Liver (tissue), 9 donors: Measurements from ENCODE around the gene CMTM7. TPM values are rescaled to one million over a fixed set of nuclear protein-coding genes. Genes with fewer than 3 reads are reported as not detected.

ENCODE experiments used
- DNase-seq: peaks from one replicate; pipeline ENCODE4 v3.0.0-alpha.2; 2017; ENCODE audit warnings: low spot score
- H3K27ac ChIP-seq, 2 donors: one replicate each; pipeline ENCODE4 v1.7.0; 2013; ENCODE audit warnings: inconsistent platforms in 2 of 2, low read length in 2 of 2, control low read depth in 1 of 2, low read depth in 1 of 2, mild to moderate bottlenecking in 1 of 2
- H3K27me3 ChIP-seq, 4 donors: one replicate each; pipeline versions ENCODE4 v1.6.1 to v1.7.0; 2013; ENCODE audit warnings: low read length in 3 of 4, inconsistent platforms in 1 of 4, mild to moderate bottlenecking in 1 of 4, moderate library complexity in 1 of 4; ENCODE audit not compliant: control insufficient read depth in 4 of 4, insufficient read depth in 4 of 4
- H3K36me3 ChIP-seq, 4 donors: one replicate each; pipeline versions ENCODE4 v1.6.1 to v1.7.0; 2013; ENCODE audit warnings: low read length in 3 of 4, mild to moderate bottlenecking in 3 of 4, low read depth in 1 of 4, moderate library complexity in 1 of 4; ENCODE audit not compliant: control insufficient read depth in 4 of 4, insufficient read depth in 3 of 4
- H3K4me1 ChIP-seq, 4 donors: one replicate each; pipeline versions ENCODE4 v1.6.1 to v1.7.0; 2013; ENCODE audit warnings: low read length in 3 of 4, mild to moderate bottlenecking in 3 of 4, moderate library complexity in 1 of 4; ENCODE audit not compliant: control insufficient read depth in 4 of 4, insufficient read depth in 4 of 4
- H3K4me3 ChIP-seq, 3 donors: one replicate each; pipeline versions ENCODE4 v1.6.1 to v1.7.0; 2013; ENCODE audit warnings: low read length in 3 of 3, control low read depth in 1 of 3, low read depth in 1 of 3, mild to moderate bottlenecking in 1 of 3
- H3K9ac ChIP-seq, 2 donors: one replicate each; pipeline ENCODE4 v1.7.0; 2013; ENCODE audit warnings: low read length in 2 of 2, mild to moderate bottlenecking in 2 of 2, moderate library complexity in 2 of 2, control low read depth in 1 of 2, low read depth in 1 of 2
- H3K9me3 ChIP-seq, 4 donors: one replicate each; pipeline versions ENCODE4 v1.6.1 to v1.7.0; 2013; ENCODE audit warnings: low read length in 3 of 4; ENCODE audit not compliant: control insufficient read depth in 4 of 4
- EGR1 ChIP-seq, 2 donors: IDR thresholded peaks; 2 replicates each; pipeline ENCODE4 v1.6.1; 2016 to 2018; ENCODE audit warnings: antibody characterized with exemption in 2 of 2, low read depth in 2 of 2
- FOXA1 ChIP-seq: IDR thresholded peaks from 2 replicates; pipeline ENCODE4 v1.6.1; 2016; ENCODE audit warnings: antibody characterized with exemption
- GABPA ChIP-seq, 2 donors: IDR thresholded peaks in 1 of 2; conservative IDR thresholded peaks in 1 of 2; 2 replicates each; pipeline ENCODE4 v1.6.1; 2016; ENCODE audit warnings: antibody characterized with exemption in 2 of 2, mild to moderate bottlenecking in 1 of 2, moderate library complexity in 1 of 2
- HNF4A ChIP-seq, 2 donors: conservative IDR thresholded peaks; 2 replicates each; pipeline ENCODE4 v1.6.1; 2016; ENCODE audit warnings: antibody characterized with exemption in 2 of 2, mild to moderate bottlenecking in 2 of 2
- NR2F2 ChIP-seq: IDR thresholded peaks from 2 replicates; pipeline ENCODE4 v1.6.1; 2016; ENCODE audit warnings: antibody characterized with exemption
- RAD21 ChIP-seq, 2 donors: IDR thresholded peaks; 2 replicates each; pipeline ENCODE4 v1.6.1; 2016; ENCODE audit warnings: antibody characterized with exemption in 2 of 2, mild to moderate bottlenecking in 2 of 2
- RXRA ChIP-seq, 2 donors: IDR thresholded peaks; 2 replicates each; pipeline ENCODE4 v1.6.1; 2017 to 2018; ENCODE audit warnings: antibody characterized with exemption in 2 of 2, mild to moderate bottlenecking in 1 of 2
- YY1 ChIP-seq: IDR thresholded peaks from 2 replicates; pipeline ENCODE4 v1.6.1; 2016; ENCODE audit warnings: antibody characterized with exemption, mild to moderate bottlenecking
- WGBS: extraction: QIAGEN DNeasy Blood & Tissue Kit; methylation state at CpG from one replicate; pipeline ENCODE4 v1.1.7; 2013; 5-methylcytosine and 5-hydroxymethylcytosine counted together
- polyA plus RNA-seq, 2 donors: library from polyadenylated mRNA; stranded (reverse) in 1 of 2; unstranded in 1 of 2; fragments of 200-250 nt in 1 of 2; fragments of >200 nt in 1 of 2; fragmentation: Nextera tagmentation in 1 of 2; extraction: Ambion mirVana in 1 of 2; gene quantifications; one replicate each; pipeline versions ENCODE4 v1.2.1 to v1.2.3, GENCODE V29; 2013 to 2015
- total RNA-seq, 2 donors: library from RNA; depleted of rRNA; stranded (reverse); fragments of >200 nt; gene quantifications; one replicate each; pipeline ENCODE4 v1.2.3, GENCODE V29; 2014
- TF ChIP-seq, protein P1 (sequence below): IDR thresholded peaks from 2 replicates; pipeline ENCODE4 v1.6.1; 2016; ENCODE audit warnings: antibody characterized with exemption
- TF ChIP-seq, protein P2 (sequence below): IDR thresholded peaks from 2 replicates; pipeline ENCODE4 v1.6.1; 2016; ENCODE audit warnings: antibody characterized with exemption
- TF ChIP-seq, protein P3 (sequence below): IDR thresholded peaks from 2 replicates; pipeline ENCODE4 v1.6.1; 2016; ENCODE audit warnings: antibody characterized with exemption
- TF ChIP-seq, protein P4 (sequence below): fragments of 150-350 bp; IDR thresholded peaks from 2 replicates; pipeline ENCODE4 v1.5.1; 2017; ENCODE audit warnings: improper control_type of control experiment, low read depth, low read length; ENCODE audit not compliant: missing input control
- donor health status: healthy.
- donor health status: healthy.
- donor health status: healthy.
- donor health status: healthy.
- donor health status: healthy.

Gene CMTM7
- total and polyA plus RNA-seq, 4 donors, result 3.6 to 20.3 (median 4.1) TPM

DNA sequence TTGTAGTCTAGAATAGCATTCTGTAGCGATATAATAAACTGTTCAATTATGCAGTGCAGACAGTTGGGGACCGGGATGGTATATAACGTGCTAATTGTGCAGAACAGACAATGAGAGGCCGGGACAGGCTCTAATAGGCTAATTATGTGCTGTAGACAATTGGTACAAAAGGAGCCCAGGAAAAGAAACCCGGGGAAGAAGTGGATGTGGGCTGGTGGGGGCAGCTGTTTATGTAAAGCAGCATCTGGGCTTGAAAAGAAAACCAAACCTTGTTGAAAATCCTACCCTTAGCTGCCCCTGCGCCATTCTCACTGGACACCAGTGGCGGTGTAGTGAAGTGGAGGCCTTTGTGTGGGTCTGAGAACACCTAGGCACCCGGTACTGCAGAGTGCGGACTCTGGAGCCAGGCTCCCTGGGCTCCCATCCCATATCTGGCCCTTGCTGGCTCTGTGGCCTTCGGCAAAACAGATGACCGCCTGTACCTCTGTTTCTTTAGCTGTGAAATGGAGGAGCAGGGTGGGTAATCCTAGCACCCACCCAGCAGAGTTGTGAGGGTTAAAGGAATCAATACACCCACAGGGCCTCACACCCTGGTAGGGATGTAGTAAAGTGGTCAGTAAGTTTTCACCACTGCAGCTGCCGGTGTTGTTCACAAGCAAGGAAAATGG is 59.5 kb downstream of the CMTM7 start (continued):
- TF ChIP-seq, protein P1, sequence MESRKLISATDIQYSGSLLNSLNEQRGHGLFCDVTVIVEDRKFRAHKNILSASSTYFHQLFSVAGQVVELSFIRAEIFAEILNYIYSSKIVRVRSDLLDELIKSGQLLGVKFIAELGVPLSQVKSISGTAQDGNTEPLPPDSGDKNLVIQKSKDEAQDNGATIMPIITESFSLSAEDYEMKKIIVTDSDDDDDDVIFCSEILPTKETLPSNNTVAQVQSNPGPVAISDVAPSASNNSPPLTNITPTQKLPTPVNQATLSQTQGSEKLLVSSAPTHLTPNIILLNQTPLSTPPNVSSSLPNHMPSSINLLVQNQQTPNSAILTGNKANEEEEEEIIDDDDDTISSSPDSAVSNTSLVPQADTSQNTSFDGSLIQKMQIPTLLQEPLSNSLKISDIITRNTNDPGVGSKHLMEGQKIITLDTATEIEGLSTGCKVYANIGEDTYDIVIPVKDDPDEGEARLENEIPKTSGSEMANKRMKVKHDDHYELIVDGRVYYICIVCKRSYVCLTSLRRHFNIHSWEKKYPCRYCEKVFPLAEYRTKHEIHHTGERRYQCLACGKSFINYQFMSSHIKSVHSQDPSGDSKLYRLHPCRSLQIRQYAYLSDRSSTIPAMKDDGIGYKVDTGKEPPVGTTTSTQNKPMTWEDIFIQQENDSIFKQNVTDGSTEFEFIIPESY, result no peak
- TF ChIP-seq HNF4A (conservative IDR thresholded peaks at IDR 0.05), result no peak
- TF ChIP-seq, protein P2, sequence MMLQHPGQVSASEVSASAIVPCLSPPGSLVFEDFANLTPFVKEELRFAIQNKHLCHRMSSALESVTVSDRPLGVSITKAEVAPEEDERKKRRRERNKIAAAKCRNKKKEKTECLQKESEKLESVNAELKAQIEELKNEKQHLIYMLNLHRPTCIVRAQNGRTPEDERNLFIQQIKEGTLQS, result no peak

DNA sequence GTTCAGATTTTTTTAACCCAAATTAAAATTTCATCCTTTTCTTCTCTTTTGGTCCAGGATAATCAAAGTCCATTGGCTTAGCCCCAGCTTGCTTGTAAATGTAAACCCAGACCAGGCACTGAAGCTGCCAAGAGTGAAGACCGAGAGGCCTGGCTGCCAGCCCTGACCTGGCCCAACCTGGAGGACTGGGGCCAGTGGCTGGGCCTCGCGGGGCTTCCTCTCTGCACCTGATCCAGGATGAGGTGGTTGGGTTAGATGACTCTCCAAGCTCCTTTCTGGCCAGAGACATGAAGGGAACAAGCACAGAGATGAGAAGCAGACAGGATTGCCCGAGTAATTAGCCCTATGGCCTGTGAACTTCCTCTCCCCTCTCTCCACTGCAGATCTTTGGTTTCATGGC is 60.4 kb downstream of the CMTM7 start:
- no peak for DNase-seq
- H3K36me3 ChIP-seq, result no peaks in the 10 kb centered on the region

DNA sequence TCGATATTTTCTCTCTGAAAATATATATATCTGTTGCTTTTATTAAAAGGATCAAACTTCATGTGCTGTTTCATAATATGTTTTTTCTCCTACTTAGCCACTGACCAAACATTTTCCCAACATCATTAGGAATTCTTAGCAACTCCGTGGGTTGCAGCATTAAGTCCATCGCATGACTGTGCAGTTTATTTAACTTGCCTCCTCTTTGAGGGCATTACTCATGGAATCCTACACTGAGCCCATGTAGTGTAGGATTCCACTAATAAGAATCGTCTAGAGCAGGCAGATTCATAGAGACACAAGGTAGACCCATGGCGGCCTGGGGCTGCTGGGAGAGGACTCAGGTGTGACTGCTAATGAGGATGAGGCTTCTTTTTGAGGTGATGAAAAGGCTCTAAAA is 61.7 kb downstream of the CMTM7 start:
- Histone ChIP-seq H3K9me3 (no peaks in the 10 kb centered on the region), H3K36me3 (no peaks in the 10 kb centered on the region), H3K4me1 (peaks cover 0 to 25% (median 19%) of the 10 kb centered on the region in 4 donors), H3K27ac (no peak overlapping the region), H3K9ac (no peak overlapping the region), H3K27me3 (no peaks in the 10 kb centered on the region), H3K4me3 (no peak overlapping the region)
- TF ChIP-seq, protein P3, sequence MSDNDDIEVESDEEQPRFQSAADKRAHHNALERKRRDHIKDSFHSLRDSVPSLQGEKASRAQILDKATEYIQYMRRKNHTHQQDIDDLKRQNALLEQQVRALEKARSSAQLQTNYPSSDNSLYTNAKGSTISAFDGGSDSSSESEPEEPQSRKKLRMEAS, result no peak
- TF ChIP-seq RXRA (IDR thresholded peaks at IDR 0.05), result no peak
- WGBS, result 85% methylated on average over 5 of the region's 5 CpGs
- DNase-seq, result no peak

More for the DNA sequence above, 60.4 kb downstream of the CMTM7 start:
- Histone ChIP-seq H3K4me1 (peaks cover 0 to 25% (median 19%) of the 10 kb centered on the region in 4 donors), H3K27me3 (no peaks in the 10 kb centered on the region), H3K4me3 (no peak overlapping the region), H3K9ac (no peak overlapping the region), H3K27ac (no peak overlapping the region), H3K9me3 (no peaks in the 10 kb centered on the region)
- WGBS, result 47% methylated on average over 4 of the region's 4 CpGs
- TF ChIP-seq YY1 (no peak), FOXA1 (peak; percentile 23), NR2F2 (no peak), RXRA (IDR thresholded peaks at IDR 0.05) (peak; percentile 57), GABPA (IDR thresholded peaks at IDR 0.05 in 1 of 2, conservative IDR thresholded peaks at IDR 0.05 in 1 of 2) (no peak), HNF4A (conservative IDR thresholded peaks at IDR 0.05) (peak; percentile 65 to 69), EGR1 (IDR thresholded peaks at IDR 0.05; ENCODE audit: low read depth in 2 of 2) (no peak), RAD21 (IDR thresholded peaks at IDR 0.05) (no peak)
- TF ChIP-seq, protein P4, sequence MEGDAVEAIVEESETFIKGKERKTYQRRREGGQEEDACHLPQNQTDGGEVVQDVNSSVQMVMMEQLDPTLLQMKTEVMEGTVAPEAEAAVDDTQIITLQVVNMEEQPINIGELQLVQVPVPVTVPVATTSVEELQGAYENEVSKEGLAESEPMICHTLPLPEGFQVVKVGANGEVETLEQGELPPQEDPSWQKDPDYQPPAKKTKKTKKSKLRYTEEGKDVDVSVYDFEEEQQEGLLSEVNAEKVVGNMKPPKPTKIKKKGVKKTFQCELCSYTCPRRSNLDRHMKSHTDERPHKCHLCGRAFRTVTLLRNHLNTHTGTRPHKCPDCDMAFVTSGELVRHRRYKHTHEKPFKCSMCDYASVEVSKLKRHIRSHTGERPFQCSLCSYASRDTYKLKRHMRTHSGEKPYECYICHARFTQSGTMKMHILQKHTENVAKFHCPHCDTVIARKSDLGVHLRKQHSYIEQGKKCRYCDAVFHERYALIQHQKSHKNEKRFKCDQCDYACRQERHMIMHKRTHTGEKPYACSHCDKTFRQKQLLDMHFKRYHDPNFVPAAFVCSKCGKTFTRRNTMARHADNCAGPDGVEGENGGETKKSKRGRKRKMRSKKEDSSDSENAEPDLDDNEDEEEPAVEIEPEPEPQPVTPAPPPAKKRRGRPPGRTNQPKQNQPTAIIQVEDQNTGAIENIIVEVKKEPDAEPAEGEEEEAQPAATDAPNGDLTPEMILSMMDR, result no peak
- TF ChIP-seq, protein P2, result no peak
- TF ChIP-seq, protein P3, result no peak
